H9 (cell line): ENCODE measurements around the gene SLC46A1. TPM values are rescaled to one million over a fixed set of nuclear protein-coding genes. Genes with fewer than 3 reads are reported as not detected.

ENCODE experiments used
- DNase-seq: peaks from one replicate; pipeline ENCODE4 v3.0.0-alpha.2; 2017
- H2AFZ ChIP-seq: one replicate; pipeline ENCODE4 v1.6.1; 2013; ENCODE audit warnings: mild to moderate bottlenecking, low read length, control low read depth, moderate library complexity
- H2AK5ac ChIP-seq: 2 replicates; pipeline ENCODE4 v1.6.1; 2013; ENCODE audit warnings: low read length, control low read depth, mixed read lengths; ENCODE audit not compliant: insufficient read length
- H2BK120ac ChIP-seq: one replicate; pipeline ENCODE4 v1.6.1; 2013; ENCODE audit warnings: low read depth, mild to moderate bottlenecking, low read length, control low read depth, inconsistent platforms; ENCODE audit not compliant: poor library complexity, severe bottlenecking
- H2BK12ac ChIP-seq: 2 replicates; pipeline ENCODE4 v1.6.1; 2013; ENCODE audit warnings: low read length, control low read depth, mixed read lengths, low read depth; ENCODE audit not compliant: insufficient read length
- H2BK15ac ChIP-seq: 2 replicates; pipeline ENCODE4 v1.6.1; 2013; ENCODE audit warnings: low read depth, low read length, control low read depth
- H2BK20ac ChIP-seq: one replicate; pipeline ENCODE4 v1.6.1; 2013; ENCODE audit warnings: low read depth, mild to moderate bottlenecking, low read length, control low read depth, inconsistent platforms; ENCODE audit not compliant: poor library complexity, severe bottlenecking
- H2BK5ac ChIP-seq: 2 replicates; pipeline ENCODE4 v1.6.1; 2013; ENCODE audit warnings: low read length, control low read depth, mixed read lengths; ENCODE audit not compliant: insufficient read length
- H3K14ac ChIP-seq: 2 replicates; pipeline ENCODE4 v1.6.1; 2013; ENCODE audit warnings: low read length, control low read depth; ENCODE audit not compliant: insufficient read depth
- H3K18ac ChIP-seq: 2 replicates; pipeline ENCODE4 v1.6.1; 2013; ENCODE audit warnings: low read depth, mild to moderate bottlenecking, mixed read lengths, low read length, control low read depth; ENCODE audit not compliant: insufficient read length
- H3K23ac ChIP-seq: 2 replicates; pipeline ENCODE4 v1.6.1; 2013; ENCODE audit warnings: low read length, control low read depth, mixed read lengths, low read depth; ENCODE audit not compliant: insufficient read length
- H3K23me2 ChIP-seq: 2 replicates; pipeline ENCODE4 v1.6.1; 2013; ENCODE audit warnings: low read depth, mild to moderate bottlenecking, mixed read lengths, low read length, control low read depth; ENCODE audit not compliant: insufficient read length, poor library complexity, severe bottlenecking
- H3K27ac ChIP-seq: 2 replicates; pipeline ENCODE4 v1.5.1; 2013; ENCODE audit warnings: low read length, control low read depth, mixed read lengths, low read depth; ENCODE audit not compliant: insufficient read length
- H3K27me3 ChIP-seq: 2 replicates; pipeline ENCODE4 v1.6.1; 2013; ENCODE audit warnings: low read length, control low read depth, inconsistent platforms; ENCODE audit not compliant: insufficient read depth
- H3K4ac ChIP-seq: 2 replicates; pipeline ENCODE4 v1.6.1; 2013; ENCODE audit warnings: low read depth, mild to moderate bottlenecking, control low read depth, inconsistent platforms, low read length, moderate library complexity
- H3K4me1 ChIP-seq: 2 replicates; pipeline ENCODE4 v1.6.1; 2013; ENCODE audit warnings: low read length, control low read depth, inconsistent platforms; ENCODE audit not compliant: insufficient read depth
- H3K4me2 ChIP-seq: 2 replicates; pipeline ENCODE4 v1.6.1; 2013; ENCODE audit warnings: low read length, control low read depth, mixed read lengths; ENCODE audit not compliant: insufficient read length, insufficient read depth
- H3K56ac ChIP-seq: 2 replicates; pipeline ENCODE4 v1.6.1; 2013; ENCODE audit warnings: low read depth, mild to moderate bottlenecking, mixed read lengths, low read length, control low read depth; ENCODE audit not compliant: insufficient read length
- H3K79me1 ChIP-seq: 2 replicates; pipeline ENCODE4 v1.6.1; 2013; ENCODE audit warnings: low read depth, mild to moderate bottlenecking, moderate library complexity, low read length, control low read depth, inconsistent platforms; ENCODE audit not compliant: insufficient read depth, poor library complexity, severe bottlenecking
- H3K79me2 ChIP-seq: 2 replicates; pipeline ENCODE4 v1.6.1; 2013; ENCODE audit warnings: low read length, control low read depth, inconsistent platforms; ENCODE audit not compliant: insufficient read depth
- H3K9ac ChIP-seq: 2 replicates; pipeline ENCODE4 v1.6.1; 2013; ENCODE audit warnings: low read length, control low read depth, mixed read lengths; ENCODE audit not compliant: insufficient read length; ENCODE audit errors: extremely low read depth
- H3K9me3 ChIP-seq: one replicate; pipeline ENCODE4 v1.6.1; 2013; ENCODE audit warnings: low read depth, low read length, inconsistent platforms; ENCODE audit not compliant: control insufficient read depth
- H3T11ph ChIP-seq: one replicate; pipeline ENCODE4 v1.6.1; 2013; ENCODE audit warnings: mild to moderate bottlenecking, low read length, control low read depth, inconsistent platforms
- H4K20me1 ChIP-seq: one replicate; pipeline ENCODE4 v1.6.1; 2013; ENCODE audit not compliant: control insufficient read depth, insufficient read length, insufficient read depth
- H4K5ac ChIP-seq: 2 replicates; pipeline ENCODE4 v1.6.1; 2013; ENCODE audit warnings: low read depth, mild to moderate bottlenecking, mixed read lengths, low read length, control low read depth; ENCODE audit not compliant: insufficient read length
- H4K8ac ChIP-seq: replicated peaks from 2 replicates; pipeline ENCODE4 v1.6.1; 2013; ENCODE audit warnings: low read length, control low read depth, mixed read lengths, low read depth; ENCODE audit not compliant: insufficient read length
- H4K91ac ChIP-seq: 2 replicates; pipeline ENCODE4 v1.6.1; 2013; ENCODE audit warnings: low read depth, mild to moderate bottlenecking, moderate library complexity, mixed read lengths, low read length, control low read depth; ENCODE audit not compliant: insufficient read length
- H3K27ac Mint-ChIP-seq, 3 experiments: 2 replicates in 2 of 3; 3 replicates in 1 of 3; pipeline ENCODE4 v1.8.0; 2020 to 2021; ENCODE audit warnings: mixed read lengths in 3 of 3, mild to moderate bottlenecking in 1 of 3, moderate library complexity in 1 of 3
- H3K27me3 Mint-ChIP-seq: 2 replicates; pipeline ENCODE4 v1.8.0; 2021; ENCODE audit warnings: low read depth, mild to moderate bottlenecking, moderate library complexity, mixed read lengths
- H3K36me3 Mint-ChIP-seq, 3 experiments: 2 replicates in 2 of 3; 3 replicates in 1 of 3; pipeline ENCODE4 v1.8.0; 2020 to 2021; ENCODE audit warnings: low read depth in 3 of 3, mixed read lengths in 3 of 3; ENCODE audit not compliant: insufficient read depth in 1 of 3
- H3K4me1 Mint-ChIP-seq, 2 experiments: 2 replicates each; pipeline ENCODE4 v1.8.0; 2020; ENCODE audit warnings: mixed read lengths in 2 of 2
- H3K4me3 Mint-ChIP-seq, 2 experiments: 2 replicates in 1 of 2; 3 replicates in 1 of 2; pipeline ENCODE4 v1.8.0; 2020 to 2021; ENCODE audit warnings: mild to moderate bottlenecking in 2 of 2, mixed read lengths in 2 of 2, moderate library complexity in 1 of 2
- H3K9me3 Mint-ChIP-seq, 2 experiments: 2 replicates in 1 of 2; 3 replicates in 1 of 2; pipeline ENCODE4 v1.8.0; 2020; ENCODE audit warnings: mild to moderate bottlenecking in 2 of 2, mixed read lengths in 2 of 2, moderate library complexity in 1 of 2
- WGBS: extraction: QIAGEN DNeasy Blood & Tissue Kit; methylation state at CpG from one replicate; pipeline ENCODE4 v1.1.7; 2013; ENCODE audit warnings: missing lambda C conversion rate, low lambda C conversion rate, mixed read lengths; ENCODE audit not compliant: insufficient read length; ENCODE audit errors: extremely low coverage; 5-methylcytosine and 5-hydroxymethylcytosine counted together
- total RNA-seq: library from RNA; stranded (reverse); gene quantifications from 2 replicates; pipeline ENCODE4 v1.2.1, GENCODE V29; 2021
- TF ChIP-seq, protein P1 (sequence below): fragments of 200-600 bp; sonication (generic); conservative IDR thresholded peaks from 3 replicates; pipeline ENCODE4 v1.8.0; 2021; ENCODE audit warnings: antibody characterized with exemption, mild to moderate bottlenecking

SLC46A1 gene
- total RNA-seq, 1 experiment from 2014 or later = 8.7 TPM

DNA sequence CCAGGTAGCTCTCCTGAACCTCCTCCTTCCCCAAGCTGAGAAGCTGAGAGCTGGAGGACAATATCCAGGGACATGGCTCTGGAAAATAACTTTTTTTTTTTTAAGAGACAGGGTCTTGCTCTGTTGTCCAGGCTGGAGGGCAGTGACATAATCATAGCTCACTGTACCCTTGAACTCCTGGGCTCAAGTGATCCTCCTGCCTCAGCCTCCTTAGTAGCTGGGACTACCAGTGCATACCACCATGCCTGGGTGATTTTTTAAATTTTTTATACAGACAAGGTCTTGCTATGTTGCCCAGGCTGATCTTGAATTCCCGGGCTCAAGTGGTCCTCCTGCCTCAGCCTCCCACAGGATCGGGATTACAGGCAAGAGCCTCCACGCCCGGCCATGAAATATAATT is 6.2 kb downstream of the SLC46A1 start:
- Histone ChIP-seq H3K18ac (no peak overlapping the region), H2AK5ac (no peak overlapping the region), H3K4ac (no peak overlapping the region), H3K23ac (no peak overlapping the region), H2BK20ac (no peak overlapping the region), H3K23me2 (no peaks in the 10 kb centered on the region), H3K4me2 (no peak overlapping the region), H2BK120ac (no peak overlapping the region), H3K9ac (no peak overlapping the region), H4K5ac (no peak overlapping the region), H3K56ac (no peak overlapping the region), H3K9me3 (no peaks in the 10 kb centered on the region), H2AFZ (no peak overlapping the region), H3K14ac (no peak overlapping the region), H2BK5ac (no peak overlapping the region), H3K27me3 (no peaks in the 10 kb centered on the region; the same call in 1 of the 2 replicates), H2BK12ac (no peak overlapping the region), H3T11ph (no peak overlapping the region), H3K79me2 (no peaks in the 10 kb centered on the region), H3K4me1 (peaks cover 6% of the 10 kb centered on the region; the same call in 1 of the 2 replicates), H3K79me1 (no peaks in the 10 kb centered on the region), H2BK15ac (no peak overlapping the region), H3K27ac (no peak overlapping the region), H4K91ac (no peak overlapping the region), H4K8ac (no peak overlapping the region), H4K20me1 (no peaks in the 10 kb centered on the region)
- TF ChIP-seq, protein P1, sequence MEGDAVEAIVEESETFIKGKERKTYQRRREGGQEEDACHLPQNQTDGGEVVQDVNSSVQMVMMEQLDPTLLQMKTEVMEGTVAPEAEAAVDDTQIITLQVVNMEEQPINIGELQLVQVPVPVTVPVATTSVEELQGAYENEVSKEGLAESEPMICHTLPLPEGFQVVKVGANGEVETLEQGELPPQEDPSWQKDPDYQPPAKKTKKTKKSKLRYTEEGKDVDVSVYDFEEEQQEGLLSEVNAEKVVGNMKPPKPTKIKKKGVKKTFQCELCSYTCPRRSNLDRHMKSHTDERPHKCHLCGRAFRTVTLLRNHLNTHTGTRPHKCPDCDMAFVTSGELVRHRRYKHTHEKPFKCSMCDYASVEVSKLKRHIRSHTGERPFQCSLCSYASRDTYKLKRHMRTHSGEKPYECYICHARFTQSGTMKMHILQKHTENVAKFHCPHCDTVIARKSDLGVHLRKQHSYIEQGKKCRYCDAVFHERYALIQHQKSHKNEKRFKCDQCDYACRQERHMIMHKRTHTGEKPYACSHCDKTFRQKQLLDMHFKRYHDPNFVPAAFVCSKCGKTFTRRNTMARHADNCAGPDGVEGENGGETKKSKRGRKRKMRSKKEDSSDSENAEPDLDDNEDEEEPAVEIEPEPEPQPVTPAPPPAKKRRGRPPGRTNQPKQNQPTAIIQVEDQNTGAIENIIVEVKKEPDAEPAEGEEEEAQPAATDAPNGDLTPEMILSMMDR = no peak
- DNase-seq = no peak
- Mint-ChIP-seq H3K4me1 (peaks cover 33 to 43% of the 10 kb centered on the region in 2 experiments), H3K36me3 (peaks cover 0 to 13% (median 5%) of the 10 kb centered on the region in 3 experiments; a peak in 3 of 7 replicates), H3K27ac (no peak overlapping the region), H3K9me3 (no peaks in the 10 kb centered on the region), H3K27me3 (peaks cover 73% of the 10 kb centered on the region), H3K4me3 (no peak overlapping the region)
- no CpG with 5 or more reads among the region's 4 CpGs for WGBS
